Smooth muscle cell (in vitro differentiated cells): ENCODE data around the gene SMAD3. TPM values are rescaled to one million over a fixed set of nuclear protein-coding genes. Genes with fewer than 3 reads are reported as not detected.

Source experiments
- DNase-seq: peaks from one replicate; lab custom pipeline; 2025; ENCODE audit not compliant: unreplicated experiment; lab: John Stamatoyannopoulos, UW
- H2AFZ ChIP-seq: fragments of 200-600 bp; sonication (generic); 2 replicates; pipeline ENCODE4 v1.6.0; 2016; ENCODE audit warnings: antibody characterized with exemption, low read depth, mild to moderate bottlenecking
- H3F3A ChIP-seq: fragments of 200-600 bp; sonication (generic); 2 replicates; pipeline ENCODE4 v1.6.0; 2017; ENCODE audit warnings: antibody characterized with exemption, low read depth
- H3K27ac ChIP-seq: fragments of 200-600 bp; sonication (generic); 2 replicates; pipeline ENCODE4 v1.5.1; 2016; ENCODE audit warnings: low read depth, mild to moderate bottlenecking
- H3K27me3 ChIP-seq: fragments of 200-600 bp; sonication (generic); 2 replicates; pipeline ENCODE4 v1.6.1; 2016; ENCODE audit warnings: low read depth, mild to moderate bottlenecking
- H3K36me3 ChIP-seq: fragments of 200-600 bp; sonication (generic); 2 replicates; pipeline ENCODE4 v1.5.1; 2016; ENCODE audit warnings: low read depth
- H3K4me1 ChIP-seq: fragments of 200-600 bp; sonication (generic); 2 replicates; pipeline ENCODE4 v1.5.1; 2016; ENCODE audit warnings: low read depth
- H3K4me2 ChIP-seq: fragments of 200-600 bp; sonication (generic); 2 replicates; pipeline ENCODE4 v1.6.0; 2016; ENCODE audit warnings: mild to moderate bottlenecking
- H3K4me3 ChIP-seq: fragments of 200-600 bp; sonication (generic); 2 replicates; pipeline ENCODE4 v1.5.1; 2016; ENCODE audit warnings: mild to moderate bottlenecking
- H3K79me2 ChIP-seq: fragments of 200-600 bp; sonication (generic); 2 replicates; pipeline ENCODE4 v1.6.0; 2016; ENCODE audit warnings: low read depth, mild to moderate bottlenecking
- H3K9ac ChIP-seq: fragments of 200-600 bp; sonication (generic); 2 replicates; pipeline ENCODE4 v1.6.0; 2016; ENCODE audit warnings: low read depth
- H3K9me3 ChIP-seq: fragments of 200-600 bp; sonication (generic); replicated peaks from 2 replicates; pipeline ENCODE4 v1.5.1; 2016; ENCODE audit warnings: low read depth
- H4K20me1 ChIP-seq: fragments of 200-600 bp; sonication (generic); 2 replicates; pipeline ENCODE4 v1.6.0; 2016; ENCODE audit warnings: low read depth
- CTCF ChIP-seq: fragments of 200-600 bp; sonication (generic); IDR thresholded peaks from 2 replicates; pipeline ENCODE4 v1.5.1; 2017; ENCODE audit warnings: borderline replicate concordance, mild to moderate bottlenecking, antibody characterized with exemption; ENCODE audit not compliant: insufficient read depth, poor library complexity, severe bottlenecking
- WGBS: methylation state at CpG from one replicate; pipeline ENCODE4 v1.1.7; 2016; ENCODE audit warnings: low lambda C conversion rate; 5-methylcytosine and 5-hydroxymethylcytosine counted together
- polyA plus RNA-seq: library from polyadenylated mRNA; unstranded; fragments of >200 nt; fragmentation: Nextera tagmentation; extraction: Ambion mirVana; gene quantifications from 2 replicates; pipeline ENCODE4 v1.2.1, GENCODE V29; 2016
- total RNA-seq: library from RNA; depleted of rRNA; stranded (reverse); fragments of >200 nt; gene quantifications from 2 replicates; pipeline ENCODE4 v1.2.3, GENCODE V29; 2014

The SMAD3 gene
- total and polyA plus RNA-seq, 2 experiments from 2014 or later: 20.2 to 21.9 TPM

- Histone ChIP-seq H2AFZ (no peak overlapping the region), H3K9ac (peak overlapping the region; percentile 40), H3F3A (peaks cover 14% of the 10 kb centered on the region), H3K79me2 (peaks cover 90% of the 10 kb centered on the region), H3K36me3 (no peaks in the 10 kb centered on the region), H3K9me3 (no peaks in the 10 kb centered on the region), H3K27ac (peak overlapping the region; percentile 67), H3K27me3 (no peaks in the 10 kb centered on the region), H4K20me1 (peaks cover 16% of the 10 kb centered on the region), H3K4me3 (no peak overlapping the region), H3K4me1 (peaks cover 37% of the 10 kb centered on the region), H3K4me2 (peak overlapping the region; percentile 72)
- 63% methylated on average over 15 of the region's 15 CpGs for WGBS
- TF ChIP-seq CTCF: no peak
- DNase-seq: no peak
Observed at GRCh38 chr15:67130673-67131601, 65.5 kb downstream of the SMAD3 start.

- WGBS: 91% methylated on average over 3 of the region's 3 CpGs
- H3K79me2 ChIP-seq: peaks cover 90% of the 10 kb centered on the region
- TF ChIP-seq CTCF: no peak
- DNase-seq: no peak
- H2AFZ ChIP-seq: no peak overlapping the region
- H3K4me2 ChIP-seq: no peak overlapping the region
- no peak overlapping the region for H3K9ac ChIP-seq
- H3K27me3 ChIP-seq: no peaks in the 10 kb centered on the region
- H3F3A ChIP-seq: peaks cover 13% of the 10 kb centered on the region
- no peak overlapping the region for H3K27ac ChIP-seq
- no peaks in the 10 kb centered on the region for H3K9me3 ChIP-seq
- H4K20me1 ChIP-seq: peaks cover 16% of the 10 kb centered on the region
- H3K36me3 ChIP-seq: no peaks in the 10 kb centered on the region
- peaks cover 36% of the 10 kb centered on the region for H3K4me1 ChIP-seq
- H3K4me3 ChIP-seq: no peak overlapping the region
Observed at GRCh38 chr15:67132276-67132675, 66.9 kb downstream of the SMAD3 start.

GRCh38 chr15:67133026-67133425 lies 67.6 kb downstream of the SMAD3 start:
- Histone ChIP-seq H4K20me1 (peaks cover 16% of the 10 kb centered on the region), H3K4me1 (peaks cover 43% of the 10 kb centered on the region)
- 64% methylated on average over 4 of the region's 4 CpGs for WGBS

More at GRCh38 chr15:67133026-67133425, 67.6 kb downstream of the SMAD3 start:
- no peak for TF ChIP-seq CTCF
- H3K79me2 ChIP-seq: peaks cover 97% of the 10 kb centered on the region
- no peak overlapping the region for H3K4me3 ChIP-seq
- H3K27me3 ChIP-seq: no peaks in the 10 kb centered on the region
- H3K9me3 ChIP-seq: no peaks in the 10 kb centered on the region
- H2AFZ ChIP-seq: no peak overlapping the region
- no peak overlapping the region for H3K9ac ChIP-seq
- peaks cover 13% of the 10 kb centered on the region for H3F3A ChIP-seq
- no peaks in the 10 kb centered on the region for H3K36me3 ChIP-seq
- DNase-seq: no peak
- H3K27ac ChIP-seq: no peak overlapping the region
- no peak overlapping the region for H3K4me2 ChIP-seq
